ENCODE measurements around the gene KRTAP5-11. TPM values are rescaled to one million over a fixed set of nuclear protein-coding genes. Genes with fewer than 3 reads are reported as not detected.

The KRTAP5-11 gene

Small RNA genes within 50 kb of the gene (small RNA-seq; reads per million reads assigned to genes)
- gene AP000867.1 (ENCODE audit: low read depth) (not detected), gene KRTAP5-14P (ENCODE audit: low read depth) (not detected)
